ENCODE data around the gene CYSTM1. TPM values are rescaled to one million over a fixed set of nuclear protein-coding genes. Genes with fewer than 3 reads are reported as not detected.

Gene CYSTM1
- total RNA-seq, 2 experiments from 2014 or later, result 16.0 to 17.0 TPM

DNA sequence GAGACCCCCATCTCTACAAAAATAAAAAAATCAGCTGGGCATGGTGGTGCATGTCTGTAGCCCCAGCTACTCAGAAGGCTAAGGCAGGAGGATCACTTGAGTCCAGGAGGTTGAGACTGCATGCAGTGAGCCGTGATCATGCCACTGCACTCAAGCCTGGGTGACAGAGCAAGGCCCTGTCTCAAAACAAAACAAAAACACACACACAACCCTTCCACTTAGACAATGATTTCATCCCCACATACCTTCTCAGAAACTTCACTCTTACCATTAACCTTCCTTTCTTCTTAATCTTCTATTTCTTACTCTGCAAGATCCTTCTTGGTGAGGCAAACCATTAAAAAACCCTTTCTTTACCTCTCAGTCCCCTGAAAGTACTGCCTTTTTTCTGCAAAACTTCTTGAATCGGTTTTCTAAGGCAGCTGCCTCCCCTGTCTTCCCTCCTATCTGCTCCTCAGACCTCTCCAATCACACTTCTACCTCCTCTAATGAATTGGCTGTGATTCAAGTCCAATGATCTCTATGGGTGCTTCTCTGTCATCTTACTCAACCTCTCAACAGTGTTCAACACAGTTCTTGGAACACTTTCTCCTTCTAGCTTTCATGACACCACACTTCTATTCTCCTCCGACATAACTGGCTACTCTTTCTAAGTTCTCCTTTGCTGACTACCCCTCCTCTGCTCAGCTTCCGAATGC lies 80.6 kb downstream of the CYSTM1 start:
- H3K27me3 Mint-ChIP-seq, result no peaks in the 10 kb centered on the region
- H3K4me1 Mint-ChIP-seq, result peaks cover 29% of the 10 kb centered on the region
- no peak overlapping the region for H3K4me3 Mint-ChIP-seq
- no peak overlapping the region for H3K27ac Mint-ChIP-seq
- DNase-seq, result no peak
- H3K36me3 Mint-ChIP-seq, result peaks cover 40% of the 10 kb centered on the region
- H3K9me3 Mint-ChIP-seq, result no peaks in the 10 kb centered on the region

DNA sequence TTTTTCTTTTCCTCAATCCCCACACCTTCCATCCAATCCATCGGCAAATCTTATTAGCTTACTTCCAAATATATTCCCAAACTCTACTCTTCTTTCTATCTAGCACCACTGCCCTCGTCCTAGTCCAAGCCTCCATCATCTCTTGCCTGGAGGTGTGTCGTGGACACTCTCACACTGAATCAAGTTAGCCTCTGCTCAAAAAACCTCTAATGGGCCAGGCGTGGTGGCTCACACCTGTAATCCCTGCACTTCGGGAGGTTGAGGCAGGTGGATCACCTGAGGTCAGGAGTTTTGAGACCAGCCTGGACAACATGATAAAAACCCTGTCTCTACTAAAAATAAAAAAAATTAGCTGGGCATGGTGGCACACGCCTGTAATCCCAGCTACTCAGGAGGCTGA lies 81.7 kb downstream of the CYSTM1 start:
- Mint-ChIP-seq H3K36me3 (peaks cover 42% of the 10 kb centered on the region), H3K27me3 (no peaks in the 10 kb centered on the region), H3K9me3 (no peaks in the 10 kb centered on the region), H3K4me1 (peaks cover 29% of the 10 kb centered on the region), H3K27ac (no peak overlapping the region), H3K4me3 (no peak overlapping the region)
- no peak for DNase-seq

DNA sequence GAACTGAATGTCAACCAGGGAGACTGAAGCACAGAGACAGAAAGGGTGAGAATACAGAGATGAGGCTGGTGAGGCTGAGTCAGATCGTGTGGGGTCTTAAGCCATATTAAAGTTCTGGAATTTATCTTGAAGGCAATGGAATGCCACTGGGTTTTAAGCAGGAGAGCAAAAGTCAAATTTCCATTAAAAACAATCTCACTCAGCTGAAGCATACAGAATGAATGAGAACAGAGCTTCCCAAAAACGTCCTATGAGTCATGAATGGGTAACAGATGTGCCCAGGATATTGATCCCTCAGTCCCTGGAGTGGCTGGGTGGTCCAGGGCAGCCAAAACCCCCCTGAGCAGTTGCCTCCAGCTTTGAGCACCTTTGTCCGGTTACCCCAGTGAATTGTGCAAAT lies 83.0 kb downstream of the CYSTM1 start:
- H3K36me3 Mint-ChIP-seq, result peaks cover 37% of the 10 kb centered on the region
- no peak overlapping the region for H3K27ac Mint-ChIP-seq
- no peaks in the 10 kb centered on the region for H3K9me3 Mint-ChIP-seq
- H3K27me3 Mint-ChIP-seq, result no peaks in the 10 kb centered on the region
- no peak overlapping the region for H3K4me3 Mint-ChIP-seq
- no peak for DNase-seq
- peaks cover 23% of the 10 kb centered on the region for H3K4me1 Mint-ChIP-seq

DNA sequence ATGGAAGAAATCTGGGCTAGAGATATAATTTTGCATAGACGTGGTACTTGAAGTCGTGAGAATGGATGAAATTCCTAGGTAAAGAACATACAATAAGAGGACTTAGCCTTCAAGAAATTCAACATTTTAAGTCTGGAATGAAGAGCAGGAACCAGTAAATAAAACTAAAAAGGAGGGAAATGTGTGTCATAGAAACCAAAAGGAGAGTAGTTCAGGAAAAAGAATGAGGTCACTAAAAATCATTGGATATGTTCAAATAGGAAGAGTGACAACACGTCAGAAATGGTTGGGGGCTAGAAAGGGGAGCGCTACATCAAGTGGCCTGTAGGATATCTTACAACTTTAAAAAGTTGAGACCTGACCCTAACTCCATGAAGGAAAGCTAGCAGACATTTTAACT lies 83.9 kb downstream of the CYSTM1 start:
- Mint-ChIP-seq H3K4me3 (no peak overlapping the region), H3K9me3 (no peaks in the 10 kb centered on the region), H3K36me3 (peaks cover 33% of the 10 kb centered on the region), H3K4me1 (peaks cover 20% of the 10 kb centered on the region), H3K27me3 (no peaks in the 10 kb centered on the region), H3K27ac (no peak overlapping the region)
- DNase-seq, result no peak

DNA sequence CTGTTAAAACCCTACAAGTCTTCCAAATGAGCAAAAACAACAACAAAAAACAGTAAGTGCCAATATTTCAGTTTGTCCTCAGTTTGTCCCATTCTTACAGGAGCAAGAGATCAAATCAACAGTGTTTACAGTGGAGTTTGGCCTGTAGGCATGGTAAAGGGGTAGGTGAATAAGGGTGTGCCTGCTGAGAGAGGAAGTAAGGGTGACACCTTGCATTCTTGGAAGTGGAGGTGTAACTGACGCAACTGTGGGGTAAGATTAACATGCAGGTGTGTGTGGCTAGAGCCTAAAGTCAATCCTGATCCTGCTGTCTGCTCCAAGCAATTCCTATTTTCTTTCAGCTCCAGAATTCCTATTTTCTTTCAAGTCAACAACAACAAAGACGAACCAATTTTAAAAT lies 84.5 kb downstream of the CYSTM1 start:
- Mint-ChIP-seq H3K27ac (peak overlapping the region; percentile 55), H3K36me3 (peaks cover 36% of the 10 kb centered on the region), H3K4me3 (no peak overlapping the region), H3K4me1 (peaks cover 24% of the 10 kb centered on the region), H3K27me3 (no peaks in the 10 kb centered on the region), H3K9me3 (no peaks in the 10 kb centered on the region)
- no peak for DNase-seq

DNA sequence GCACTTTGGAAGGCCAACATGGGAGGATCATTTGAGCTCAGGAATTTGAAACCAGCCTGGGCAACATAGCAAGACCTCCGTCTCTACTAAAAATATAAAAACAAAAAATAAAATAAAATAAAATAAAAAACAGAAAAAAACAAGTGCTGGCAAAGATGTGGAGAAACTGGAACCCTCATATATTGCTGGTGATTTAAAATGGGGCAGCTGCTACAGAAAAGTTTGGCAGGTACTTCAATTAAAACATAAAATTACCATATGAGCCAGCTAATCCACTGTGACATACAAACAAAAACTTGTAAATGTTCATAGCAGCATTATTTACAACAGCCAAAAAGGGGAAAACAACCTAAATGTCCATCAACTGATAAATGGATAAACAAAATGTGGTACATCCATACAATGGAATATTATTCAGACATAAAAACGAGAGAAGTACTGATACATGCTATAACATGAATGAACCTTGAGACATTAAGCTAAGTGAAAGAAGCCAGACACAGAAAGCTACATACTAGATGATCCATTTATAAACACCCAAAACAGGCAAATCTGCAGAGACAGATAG lies 85.2 kb downstream of the CYSTM1 start:
- Mint-ChIP-seq H3K4me1 (peaks cover 27% of the 10 kb centered on the region), H3K27me3 (no peaks in the 10 kb centered on the region), H3K27ac (no peak overlapping the region), H3K9me3 (no peaks in the 10 kb centered on the region), H3K4me3 (no peak overlapping the region), H3K36me3 (peaks cover 36% of the 10 kb centered on the region)
- no peak for DNase-seq

DNA sequence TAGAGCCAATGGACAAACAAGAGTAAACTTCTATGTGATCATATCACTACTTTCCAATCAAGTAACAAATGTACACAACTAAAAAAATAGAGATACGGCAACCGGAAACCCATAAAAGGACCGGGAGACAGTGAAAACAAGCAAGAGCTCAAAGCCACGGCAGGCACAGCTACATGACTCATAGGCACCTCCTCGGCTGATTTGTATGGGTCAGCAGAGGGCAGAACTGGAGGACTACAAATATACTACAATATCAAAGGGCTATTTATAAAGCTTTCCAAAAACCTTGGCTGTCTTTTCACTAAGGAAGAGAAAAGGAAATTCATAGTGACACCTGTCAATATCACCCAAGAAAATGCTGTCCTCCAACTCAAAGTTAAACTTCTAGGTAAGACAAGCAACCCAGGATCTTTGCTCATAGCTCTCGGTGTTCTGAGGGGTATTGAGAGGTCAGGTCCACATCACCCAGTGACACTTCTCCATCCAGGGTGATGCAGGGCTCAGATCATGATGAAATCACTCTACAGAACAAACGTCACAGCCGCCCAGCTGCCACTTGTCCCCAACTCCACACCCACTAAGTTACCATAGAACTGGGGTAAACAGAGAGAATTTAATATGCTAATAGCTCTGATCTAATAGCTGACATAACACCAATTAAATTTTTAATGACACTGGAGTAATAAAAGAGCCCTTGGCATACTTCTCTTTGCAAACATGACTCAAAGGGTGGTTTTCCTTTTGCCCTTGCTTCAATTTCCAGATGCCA lies 86.6 kb downstream of the CYSTM1 start:
- Mint-ChIP-seq H3K27me3 (no peaks in the 10 kb centered on the region), H3K4me3 (no peak overlapping the region), H3K4me1 (peaks cover 41% of the 10 kb centered on the region), H3K9me3 (no peaks in the 10 kb centered on the region), H3K36me3 (peaks cover 36% of the 10 kb centered on the region), H3K27ac (no peak overlapping the region)
- DNase-seq, result no peak

DNA sequence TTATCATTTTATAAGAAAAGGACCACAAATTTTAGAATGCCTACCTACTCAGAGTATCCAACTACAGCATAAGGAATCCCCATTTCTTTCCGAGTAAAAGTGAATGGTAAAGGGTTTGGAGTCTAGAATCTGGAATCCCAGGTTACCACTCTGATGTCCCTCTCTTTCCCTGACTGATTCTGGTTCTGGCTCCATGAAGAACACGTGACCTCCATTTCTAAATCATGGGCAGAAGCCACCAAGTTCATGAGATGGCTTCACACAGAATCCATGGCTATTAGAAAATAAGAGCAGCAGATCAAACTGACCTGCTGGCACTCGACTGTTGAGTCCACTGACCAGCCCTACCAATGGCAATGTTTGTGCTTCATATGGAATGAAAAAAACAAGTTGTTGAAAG lies 87.2 kb downstream of the CYSTM1 start:
- H3K27ac Mint-ChIP-seq, result no peak overlapping the region
- peaks cover 47% of the 10 kb centered on the region for H3K4me1 Mint-ChIP-seq
- no peak overlapping the region for H3K4me3 Mint-ChIP-seq
- H3K9me3 Mint-ChIP-seq, result no peaks in the 10 kb centered on the region
- no peaks in the 10 kb centered on the region for H3K27me3 Mint-ChIP-seq
- DNase-seq, result no peak
- H3K36me3 Mint-ChIP-seq, result peaks cover 35% of the 10 kb centered on the region

DNA sequence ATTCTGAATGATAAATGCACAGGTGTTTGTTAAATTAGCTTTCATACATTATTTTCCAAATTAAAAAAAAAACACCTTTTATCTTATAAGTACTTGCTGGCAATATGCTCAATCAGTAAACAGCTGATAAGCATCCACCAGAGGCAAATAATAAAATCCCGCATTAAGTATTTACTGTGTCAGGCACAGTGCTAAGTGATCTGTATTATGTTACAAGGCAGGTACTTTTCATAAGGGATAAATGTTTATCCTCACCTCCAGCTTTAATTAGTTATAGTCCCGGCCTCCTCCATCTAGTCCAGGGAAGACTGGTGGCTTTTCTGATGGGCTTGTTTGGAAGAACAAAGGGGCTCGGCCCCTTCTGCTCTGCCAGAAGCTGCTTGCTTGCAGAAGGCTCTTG lies 87.9 kb downstream of the CYSTM1 start:
- no peaks in the 10 kb centered on the region for H3K9me3 Mint-ChIP-seq
- no peak overlapping the region for H3K4me3 Mint-ChIP-seq
- peaks cover 53% of the 10 kb centered on the region for H3K4me1 Mint-ChIP-seq
- no peaks in the 10 kb centered on the region for H3K27me3 Mint-ChIP-seq
- H3K27ac Mint-ChIP-seq, result no peak overlapping the region
- H3K36me3 Mint-ChIP-seq, result peaks cover 29% of the 10 kb centered on the region
- DNase-seq, result no peak

DNA sequence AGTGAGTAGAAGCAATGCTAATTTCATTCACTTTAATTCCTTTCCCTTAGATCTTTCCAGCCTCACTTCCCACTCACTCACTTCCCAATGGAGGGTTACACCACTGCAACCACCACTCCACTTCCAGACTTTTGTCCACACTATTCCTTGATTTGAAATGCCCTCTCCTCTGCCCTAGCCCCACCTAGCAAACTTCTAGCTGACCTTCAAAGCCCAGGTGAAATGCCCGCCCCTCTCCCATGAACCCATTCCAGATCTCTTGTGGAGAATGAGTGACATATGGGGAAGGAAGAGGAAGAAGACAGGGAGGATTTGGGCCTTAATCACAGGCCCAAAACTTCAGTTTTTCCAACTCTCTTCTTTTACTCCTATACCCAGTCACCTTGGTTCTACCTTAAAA lies 90.9 kb downstream of the CYSTM1 start:
- Mint-ChIP-seq H3K4me1 (peaks cover 44% of the 10 kb centered on the region), H3K27ac (no peak overlapping the region), H3K36me3 (peaks cover 8% of the 10 kb centered on the region), H3K4me3 (no peak overlapping the region), H3K9me3 (no peaks in the 10 kb centered on the region), H3K27me3 (no peaks in the 10 kb centered on the region)
- DNase-seq, result no peak

DNA sequence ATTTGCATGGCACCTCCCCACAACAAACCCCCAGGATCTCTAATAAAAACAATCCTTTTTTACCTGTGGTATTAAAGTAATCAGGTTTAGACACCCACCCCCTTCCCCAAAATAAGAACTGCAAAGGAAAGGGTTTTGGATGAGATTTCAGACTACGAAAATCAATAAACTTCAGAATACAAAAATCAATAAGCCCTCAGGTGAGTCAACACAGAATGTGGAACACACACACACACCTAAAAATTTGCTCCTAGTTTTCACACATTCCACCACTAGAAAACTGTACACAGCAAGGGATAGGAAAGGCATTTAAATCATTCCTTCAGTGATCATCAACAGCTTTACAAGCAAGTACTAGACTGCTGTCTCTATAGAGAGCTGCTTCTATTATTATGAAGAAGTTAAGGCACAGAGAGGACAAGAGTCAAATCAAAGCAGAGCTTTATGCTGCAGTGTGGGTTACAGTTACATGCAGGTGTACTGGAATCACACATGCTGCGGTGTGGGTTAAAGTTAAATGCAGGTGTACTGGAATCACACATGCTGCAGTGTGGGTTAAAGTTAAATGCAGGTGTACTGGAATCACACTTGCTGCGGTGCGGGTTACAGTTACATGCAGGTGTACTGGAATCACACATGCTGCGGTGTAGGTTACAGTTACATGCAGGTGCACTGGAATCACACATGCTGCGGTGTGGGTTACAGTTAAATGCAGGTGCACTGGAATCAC lies 91.6 kb downstream of the CYSTM1 start:
- peaks cover 5% of the 10 kb centered on the region for H3K36me3 Mint-ChIP-seq
- H3K4me3 Mint-ChIP-seq, result peak overlapping the region; percentile 32
- peak; percentile 7 for DNase-seq
- H3K9me3 Mint-ChIP-seq, result no peaks in the 10 kb centered on the region
- H3K27me3 Mint-ChIP-seq, result no peaks in the 10 kb centered on the region
- H3K27ac Mint-ChIP-seq, result peak overlapping the region; percentile 73
- H3K4me1 Mint-ChIP-seq, result peaks cover 39% of the 10 kb centered on the region

DNA sequence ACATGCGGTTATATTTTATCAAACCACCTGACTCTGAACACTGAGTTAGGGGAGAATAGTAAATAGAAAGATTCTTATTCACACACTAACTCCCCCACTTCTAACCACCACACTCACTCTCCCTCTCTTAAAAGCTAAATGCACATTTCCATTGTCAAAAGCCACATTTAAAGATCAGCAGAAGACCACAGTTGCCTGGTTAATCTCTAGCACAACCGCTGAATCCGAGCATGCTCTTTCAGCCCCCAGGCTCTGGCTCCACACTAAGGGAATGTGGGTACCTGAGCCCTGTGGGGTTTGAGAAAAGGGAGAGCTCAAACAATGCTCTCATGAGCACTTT lies 92.2 kb downstream of the CYSTM1 start:
- Mint-ChIP-seq H3K27ac (peak overlapping the region; percentile 73), H3K4me1 (peaks cover 37% of the 10 kb centered on the region), H3K9me3 (no peaks in the 10 kb centered on the region), H3K27me3 (no peaks in the 10 kb centered on the region), H3K36me3 (peaks cover 3% of the 10 kb centered on the region), H3K4me3 (peak overlapping the region; percentile 32)
- no peak for DNase-seq

DNA sequence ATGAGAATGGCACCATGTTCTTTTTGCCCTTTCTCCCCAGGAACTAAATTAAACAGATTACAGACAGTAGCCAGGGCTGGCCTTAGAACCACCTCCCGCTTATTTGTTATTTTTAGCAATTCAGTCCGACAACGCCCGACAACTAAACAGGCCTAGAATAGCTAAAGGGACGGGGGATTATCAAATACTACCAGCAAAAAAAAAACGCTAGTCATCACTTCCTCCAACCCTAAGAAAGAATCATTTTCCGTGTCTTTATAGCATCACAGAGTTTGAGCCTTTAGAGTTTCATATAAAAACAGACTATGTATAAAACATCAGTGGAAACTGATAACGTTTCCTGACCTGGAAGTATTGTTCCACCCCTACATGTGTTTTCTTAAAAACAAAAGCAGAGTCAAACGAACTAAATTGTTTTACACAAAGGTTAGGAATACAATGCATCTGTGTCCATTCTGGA lies 92.6 kb downstream of the CYSTM1 start:
- H3K27me3 Mint-ChIP-seq, result no peaks in the 10 kb centered on the region

DNA sequence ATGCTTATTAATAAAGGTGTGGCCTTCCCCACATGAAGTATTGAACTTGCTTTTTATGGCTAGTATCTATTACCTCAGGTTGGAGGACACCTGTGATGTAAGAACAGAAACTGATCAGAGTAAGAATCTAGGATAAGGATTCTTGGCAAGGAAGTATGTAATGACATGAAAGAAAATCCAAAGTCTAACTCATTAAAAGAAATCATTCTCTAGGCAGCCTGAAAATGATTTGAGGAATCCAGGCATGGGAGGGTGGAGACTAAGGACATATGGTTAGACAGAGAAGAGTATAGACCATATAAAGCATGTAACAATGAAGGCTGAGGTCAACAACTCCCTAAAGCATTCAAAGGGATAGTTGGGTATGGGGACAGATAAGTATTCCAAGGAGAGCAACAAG lies 95.0 kb downstream of the CYSTM1 start:
- Mint-ChIP-seq H3K4me1 (peaks cover 43% of the 10 kb centered on the region), H3K27ac (no peak overlapping the region), H3K27me3 (no peaks in the 10 kb centered on the region), H3K9me3 (no peaks in the 10 kb centered on the region), H3K4me3 (no peak overlapping the region), H3K36me3 (peaks cover 7% of the 10 kb centered on the region)
- no peak for DNase-seq

More for the DNA sequence above, 92.6 kb downstream of the CYSTM1 start:
- Mint-ChIP-seq H3K4me3 (peak overlapping the region; percentile 32), H3K36me3 (peaks cover 3% of the 10 kb centered on the region), H3K9me3 (no peaks in the 10 kb centered on the region), H3K4me1 (peaks cover 35% of the 10 kb centered on the region), H3K27ac (peak overlapping the region; percentile 73)
- no peak for DNase-seq

DNA sequence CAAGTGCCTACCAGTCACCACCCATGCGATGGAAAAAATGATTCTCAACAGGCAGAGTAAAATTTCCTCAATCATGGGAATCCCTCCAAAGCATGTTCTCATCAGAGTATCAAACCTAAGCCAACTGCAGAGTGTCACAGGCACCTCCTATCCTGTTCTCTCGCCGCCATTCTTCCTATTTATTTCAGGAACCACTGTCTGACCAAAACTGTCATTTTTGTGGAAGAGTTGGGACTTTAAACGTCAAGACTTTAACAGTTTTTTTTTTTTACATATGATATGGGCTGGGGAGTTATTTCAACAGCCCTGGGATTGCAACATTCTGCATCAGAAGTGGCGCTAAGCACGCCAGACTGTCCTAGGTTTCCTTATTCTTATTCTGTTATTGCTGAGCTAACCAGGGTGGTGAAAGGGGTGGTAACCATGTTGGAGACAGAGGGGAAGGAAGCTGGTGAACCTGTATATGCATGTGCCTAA lies 98.5 kb downstream of the CYSTM1 start:
- Mint-ChIP-seq H3K4me3 (no peak overlapping the region), H3K27me3 (no peaks in the 10 kb centered on the region)

More for the DNA sequence above, 98.5 kb downstream of the CYSTM1 start:
- DNase-seq, result no peak
- Mint-ChIP-seq H3K36me3 (peaks cover 26% of the 10 kb centered on the region), H3K27ac (peak overlapping the region; percentile 44), H3K4me1 (peaks cover 18% of the 10 kb centered on the region), H3K9me3 (no peaks in the 10 kb centered on the region)

Data from activated naive CD8-positive, alpha-beta T cell treated with anti-CD3 and anti-CD28 coated beads for 36 hours (primary cell).